GM12878 (cell line): ENCODE measurements around the gene DTX1. TPM values are rescaled to one million over a fixed set of nuclear protein-coding genes. Genes with fewer than 3 reads are reported as not detected.

Experiments used
- ATAC-seq: fragments of 200-7000 bp; cut with Tn5 transposase; 3 replicates; pipeline ENCODE4 v1.9.1; 2020; ENCODE audit warnings: mild to moderate bottlenecking, moderate library complexity
- BruUV-seq: library from RNA; stranded (reverse); fragments of 400-500 nt; replicated peaks from 2 replicates; lab custom pipeline; 2021; lab: Mats Ljungman, UMichigan
- CTCF ChIA-PET: fragments of 300-600 bp; sonication (Branson Sonifier 250); formaldehyde crosslinking; extraction: SDS; loops from one replicate; lab custom pipeline; 2021; ENCODE audit warnings: inconsistent platforms; lab: Yijun Ruan, JAX
- POLR2A ChIA-PET: fragments of 350-600 bp; formaldehyde crosslinking; extraction: SDS; loops from one replicate; lab custom pipeline; 2021; ENCODE audit warnings: inconsistent platforms; lab: Charles Lee
- RAD21 ChIA-PET: fragments of 300-600 bp; sonication (Branson Sonifier 250); formaldehyde crosslinking; loops from one replicate; lab custom pipeline; 2023; ENCODE audit warnings: antibody characterized with exemption; ENCODE audit not compliant: unreplicated experiment; lab: Charles Lee
- SMC1A ChIA-PET: fragments of 300-600 bp; sonication (Branson Sonifier 250); formaldehyde crosslinking; loops from one replicate; lab custom pipeline; 2023; ENCODE audit not compliant: unreplicated experiment, uncharacterized antibody; lab: Charles Lee
- DNase-seq: peaks from one replicate; pipeline ENCODE4 v3.0.0-alpha.2; 2011; ENCODE audit warnings: low read depth, low spot score
- FAIRE-seq: peaks from 3 replicates; lab custom pipeline; 2011; peaks lifted over from hg19 to GRCh38; lab: Jason Lieb, UNC
- H2AFZ ChIP-seq: 2 replicates; pipeline ENCODE4 v1.6.0; 2011; ENCODE audit warnings: low read depth, low read length, control low read depth; ENCODE audit not compliant: control insufficient read depth
- H3K27ac ChIP-seq: 2 replicates; pipeline ENCODE4 v1.5.1; 2011; ENCODE audit warnings: control low read depth; ENCODE audit not compliant: control insufficient read depth, insufficient read depth
- H3K27me3 ChIP-seq, 2 experiments: replicated peaks in 1 of 2; 2 replicates each; pipeline versions ENCODE4 v1.6.0 to v1.6.1; 2011; ENCODE audit warnings: low read length in 1 of 2; ENCODE audit not compliant: control insufficient read depth in 2 of 2, insufficient read depth in 2 of 2
- H3K36me3 ChIP-seq, 2 experiments: 2 replicates each; pipeline ENCODE4 v1.5.1; 2011; ENCODE audit warnings: low read length in 1 of 2; ENCODE audit not compliant: control insufficient read depth in 2 of 2, insufficient read depth in 2 of 2
- H3K4me1 ChIP-seq: 2 replicates; pipeline ENCODE4 v1.6.1; 2011; ENCODE audit warnings: mild to moderate bottlenecking, low read length, moderate library complexity, mixed read lengths; ENCODE audit not compliant: control insufficient read depth, insufficient read depth
- H3K4me2 ChIP-seq: 2 replicates; pipeline ENCODE4 v1.6.0; 2011; ENCODE audit warnings: control low read depth; ENCODE audit not compliant: control insufficient read depth, insufficient read depth
- H3K4me3 ChIP-seq: fragments of 200-600 bp; sonication (generic); 2 replicates; pipeline ENCODE4 v1.5.1; 2016
- H3K79me2 ChIP-seq: 2 replicates; pipeline ENCODE4 v1.6.0; 2011; ENCODE audit warnings: low read length; ENCODE audit not compliant: control insufficient read depth, insufficient read depth
- H3K9ac ChIP-seq: 2 replicates; pipeline ENCODE4 v1.8.0; 2011; ENCODE audit warnings: low read length, control low read depth, mixed read lengths; ENCODE audit not compliant: control insufficient read depth, insufficient read depth
- H3K9me3 ChIP-seq: replicated peaks from 3 replicates; pipeline ENCODE4 v1.5.1; 2011; ENCODE audit warnings: mild to moderate bottlenecking, low read length; ENCODE audit not compliant: control insufficient read depth, insufficient read depth
- H4K20me1 ChIP-seq: 2 replicates; pipeline ENCODE4 v1.6.0; 2011; ENCODE audit not compliant: control insufficient read depth, insufficient read depth
- BHLHE40 ChIP-seq, 2 experiments: fragments of 450-650 bp in 1 of 2; IDR thresholded peaks; 2 replicates each; pipeline ENCODE4 v1.6.1; 2011 to 2017; ENCODE audit warnings: low read depth in 2 of 2, borderline replicate concordance in 1 of 2, improper control_type of control experiment in 1 of 2, low read length in 1 of 2, mild to moderate bottlenecking in 1 of 2
- CTCF ChIP-seq, 3 experiments: IDR thresholded peaks in 2 of 3; conservative IDR thresholded peaks in 1 of 3; 2 replicates each; pipeline ENCODE4 v1.5.1; 2011; ENCODE audit warnings: low read depth in 3 of 3, low read length in 3 of 3, mild to moderate bottlenecking in 3 of 3, control low read depth in 2 of 3, moderate library complexity in 2 of 3, inconsistent platforms in 1 of 3, mixed read lengths in 1 of 3; ENCODE audit not compliant: control insufficient read depth in 2 of 3, insufficient read depth in 1 of 3; ENCODE audit errors: extremely low read depth in 1 of 3
- E4F1 ChIP-seq: fragments of 450-650 bp; IDR thresholded peaks from 2 replicates; pipeline ENCODE4 v1.6.1; 2018; ENCODE audit warnings: borderline replicate concordance, mild to moderate bottlenecking; ENCODE audit not compliant: partially characterized antibody
- EZH2 ChIP-seq: IDR thresholded peaks from 2 replicates; pipeline ENCODE4 v1.6.1; 2012; ENCODE audit warnings: low read depth, mild to moderate bottlenecking, control low read depth, inconsistent platforms, low read length, borderline replicate concordance; ENCODE audit not compliant: control insufficient read depth
- MTA2 ChIP-seq: fragments of 450-650 bp; IDR thresholded peaks from 2 replicates; pipeline ENCODE4 v1.6.1; 2016; ENCODE audit warnings: low read depth, mild to moderate bottlenecking, moderate library complexity
- NR2F1 ChIP-seq: fragments of 450-650 bp; conservative IDR thresholded peaks from 2 replicates; pipeline ENCODE4 v1.6.1; 2017; ENCODE audit warnings: mild to moderate bottlenecking
- PKNOX1 ChIP-seq: fragments of 450-650 bp; IDR thresholded peaks from 2 replicates; pipeline ENCODE4 v1.6.1; 2016; ENCODE audit warnings: mild to moderate bottlenecking
- RELA ChIP-seq: fragments of 450-650 bp; IDR thresholded peaks from 2 replicates; pipeline ENCODE4 v1.8.0; 2014; ENCODE audit warnings: borderline replicate concordance; ENCODE audit not compliant: partially characterized antibody
- RFX5 ChIP-seq: IDR thresholded peaks from 2 replicates; pipeline ENCODE4 v1.6.1; 2011; ENCODE audit warnings: low read depth, low read length, improper control_type of control experiment
- SIX5 ChIP-seq: IDR thresholded peaks from 2 replicates; pipeline ENCODE4 v1.6.1; 2011; ENCODE audit warnings: mild to moderate bottlenecking, low read depth, low read length, moderate library complexity; ENCODE audit not compliant: severe bottlenecking
- SPI1 ChIP-seq: IDR thresholded peaks from 2 replicates; pipeline ENCODE4 v1.6.1; 2011; ENCODE audit warnings: low read depth, mild to moderate bottlenecking, low read length, moderate library complexity, borderline replicate concordance; ENCODE audit not compliant: insufficient read depth
- SREBF2 ChIP-seq: IDR thresholded peaks from 2 replicates; pipeline ENCODE4 v1.6.1; 2012; ENCODE audit warnings: mild to moderate bottlenecking, low read length
- TCF7 ChIP-seq: IDR thresholded peaks from 2 replicates; pipeline ENCODE4 v1.6.1; 2014; ENCODE audit warnings: antibody characterized with exemption, borderline replicate concordance
- USF1 ChIP-seq: IDR thresholded peaks from 2 replicates; pipeline ENCODE4 v1.6.1; 2011; ENCODE audit warnings: borderline replicate concordance, low read depth, mild to moderate bottlenecking, moderate library complexity, mixed read lengths, low read length; ENCODE audit not compliant: insufficient read depth; ENCODE audit errors: extremely low read length
- WGBS: methylation state at CpG from one replicate; pipeline ENCODE4 v1.1.6; 2016; ENCODE audit warnings: low lambda C conversion rate; ENCODE audit not compliant: insufficient replicate concordance, insufficient coverage; ENCODE audit errors: missing lambda C conversion rate; 5-methylcytosine and 5-hydroxymethylcytosine counted together
- in situ Hi-C: fragments of 300-500 bp; cut with MboI; formaldehyde crosslinking; loops from 9 replicates; pipeline ENCODE4 v1.14.3; 2018; ENCODE audit warnings: mixed read lengths
- intact Hi-C: fragments of 100-400 bp; cut with micrococcal nuclease; formaldehyde crosslinking; loops from one replicate; pipeline ENCODE4 v1.14.2; 2022; ENCODE audit not compliant: unreplicated experiment
- polyA plus RNA-seq, 11 experiments: library from polyadenylated mRNA; depleted of rRNA in 4 of 11; unstranded in 6 of 11; stranded (reverse) in 5 of 11; fragments of >200 nt; fragmentation: Nextera tagmentation in 4 of 11; fragmentation: Illumina TruSeq in 1 of 11; extraction: Ambion mirVana in 4 of 11; extraction: Trizol in 1 of 11; gene quantifications; 1 replicate in 1 of 11; 2 replicates in 10 of 11; pipeline versions ENCODE4 v1.2.1 to v1.2.3, GENCODE V29; 2011 to 2016; ENCODE audit warnings: inconsistent platforms in 2 of 11, missing spikeins in 2 of 11, low read depth in 1 of 11
- total RNA-seq, 4 experiments: library from RNA; depleted of rRNA in 3 of 4; stranded (reverse); fragments of >200 nt in 3 of 4; fragmentation: Illumina TruSeq in 1 of 4; extraction: Trizol in 1 of 4; gene quantifications; 2 replicates each; pipeline versions ENCODE4 v1.2.1 to v1.2.3, GENCODE V29; 2013 to 2021

Gene DTX1
- total and polyA plus RNA-seq, 10 of the 15 experiments (the other 5 are each of a cell fraction or from before 2014, with no cell fraction given): 0.09 to 2.8 (median 0.66) TPM

DNA sequence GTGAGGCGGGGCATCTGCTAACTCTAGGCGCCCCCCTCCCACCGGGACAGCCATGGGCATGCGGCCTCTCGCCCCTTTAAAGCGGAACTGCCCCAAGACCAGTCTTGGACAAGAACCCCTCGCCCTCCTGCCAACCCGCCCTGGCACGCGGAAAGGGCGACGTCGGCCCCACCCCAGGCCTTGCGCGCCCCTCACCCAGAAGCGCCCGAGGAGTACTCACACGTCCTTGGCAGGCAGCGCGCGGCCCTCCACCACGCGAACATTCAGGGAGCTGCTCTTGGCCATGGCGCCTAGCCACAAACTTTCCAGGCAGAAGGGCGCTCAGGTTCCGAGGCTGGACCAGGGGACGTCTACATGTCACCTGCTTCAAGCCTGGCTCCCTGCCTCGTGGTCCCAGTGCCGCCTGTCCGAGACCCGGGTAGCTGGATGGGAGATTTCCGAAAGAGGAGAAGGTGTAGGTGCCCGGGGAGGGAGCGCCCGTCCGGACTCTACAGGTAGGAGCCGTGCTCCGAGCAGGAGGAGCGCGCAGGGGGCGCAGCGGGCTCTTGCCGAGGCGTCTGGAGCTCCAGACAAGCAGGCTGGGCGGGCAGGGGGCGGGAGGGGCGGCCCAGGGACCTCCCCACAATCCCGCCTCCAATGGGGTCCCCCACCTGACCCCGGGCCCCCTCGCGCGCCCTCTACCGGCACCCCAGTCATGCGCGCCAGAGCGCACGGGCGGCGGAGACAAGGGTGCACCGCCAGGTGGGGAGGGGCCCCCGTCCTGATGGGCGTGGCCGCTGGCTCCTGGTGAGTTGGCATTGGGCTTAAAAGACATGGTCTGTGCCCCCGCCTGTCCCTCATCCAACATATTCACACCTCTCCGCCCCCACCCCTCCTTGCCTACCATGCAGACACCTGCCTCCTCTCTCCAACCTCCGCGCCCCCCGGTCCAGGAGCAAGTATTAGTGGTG lies 78.9 kb downstream of the DTX1 start, which contains the start of gene RASAL1:
Gene RASAL1 (minus strand): TSS at position 584 of the 950 bp plus-strand sequence. CDS start 299 bp downstream, at position 285.
- no TSS peak for BruUV-seq
- CTCF ChIA-PET: interaction anchor here (1.0 to 1.9 kb wide), 4 partner anchors 14 to 38 kb away, joined by 3 to 6 read pairs (median 4); no protein-coding TSS in a partner anchor
- SMC1A ChIA-PET: interaction anchor here (1.3 kb wide), 1 partner anchor 35 kb away, joined by 5 read pairs; no protein-coding TSS in a partner anchor
- intact Hi-C loops: no loop called here
- no peaks in the 10 kb centered on the region for H3K79me2 ChIP-seq
- FAIRE-seq: no peak
- H2AFZ ChIP-seq: no peak within 1 kb of the TSS
- H4K20me1 ChIP-seq: no peaks in the 10 kb centered on the region
- peak within 1 kb of the TSS; percentile 77 for H3K4me2 ChIP-seq
- H3K9ac ChIP-seq: no peak within 1 kb of the TSS
- peaks cover under 1% of the 10 kb centered on the region; the same call in 1 of the 2 replicates for H3K4me1 ChIP-seq
- WGBS: 8% methylated on average over 56 of the region's 68 CpGs
- H3K27me3 ChIP-seq: no peaks in the 10 kb centered on the region; a peak in 2 of 4 replicates
- DNase-seq: no peak
- no peaks in the 10 kb centered on the region for H3K36me3 ChIP-seq
- H3K4me3 ChIP-seq: no peak within 1 kb of the TSS
- H3K27ac ChIP-seq: no peak within 1 kb of the TSS
- POLR2A ChIA-PET: interaction anchor here (0.6 kb wide), 1 partner anchor 128 kb away, joined by 3 read pairs; no protein-coding TSS in a partner anchor
- H3K9me3 ChIP-seq: no peaks in the 10 kb centered on the region
- ATAC-seq: peak; percentile 91
- in situ Hi-C loops: no loop called here
- RAD21 ChIA-PET: interaction anchor here (1.3 to 2.3 kb wide), 3 partner anchors 38 to 143 kb away, joined by 4 to 10 read pairs (median 6); no protein-coding TSS in a partner anchor
- TF ChIP-seq BHLHE40 (IDR thresholded peaks at IDR 0.05; ENCODE audit: borderline replicate concordance in 1 of 2, low read depth in 2 of 2, low read length in 1 of 2): peak; percentile 40 to 88; a peak in 3 of 4 replicates
- no peak for TF ChIP-seq RFX5
- peak; percentile 60 for TF ChIP-seq NR2F1
- no peak for TF ChIP-seq SREBF2
- no peak for TF ChIP-seq USF1
- TF ChIP-seq SIX5: no peak
- TF ChIP-seq RELA: no peak
- no peak for TF ChIP-seq TCF7
- TF ChIP-seq SPI1: no peak; the same call in 1 of the 2 replicates
- peak; percentile 56 for TF ChIP-seq PKNOX1
- TF ChIP-seq EZH2: no peak
- TF ChIP-seq MTA2: 0 out of 2 replicates have a peak, but pooled peaks have one; percentile 17
- peak; percentile 41 to 69 (median 53) for TF ChIP-seq CTCF (IDR thresholded peaks at IDR 0.05 in 2 of 3, conservative IDR thresholded peaks at IDR 0.05 in 1 of 3; ENCODE audit: control insufficient read depth in 2 of 3, extremely low read depth in 1 of 3, insufficient read depth in 1 of 3, low read depth in 3 of 3, low read length in 3 of 3)
- no peak for TF ChIP-seq E4F1
